Epithelial cell of prostate (primary cell): ENCODE measurements around the gene IRAK2.
"Not testable (repeated sequence)": the region's sequence is repeated elsewhere in the genome, so short reads cannot be mapped to it uniquely, and the experiment has no call there.

Experiments
- DNase-seq: peaks from one replicate; pipeline ENCODE4 v3.0.0-alpha.2; 2011; ENCODE audit warnings: low read depth, low spot score
- H3K27ac ChIP-seq: fragments of 450-650 bp; 2 replicates; pipeline ENCODE4 v1.5.1; 2017; ENCODE audit warnings: mild to moderate bottlenecking

Gene IRAK2, protein sequence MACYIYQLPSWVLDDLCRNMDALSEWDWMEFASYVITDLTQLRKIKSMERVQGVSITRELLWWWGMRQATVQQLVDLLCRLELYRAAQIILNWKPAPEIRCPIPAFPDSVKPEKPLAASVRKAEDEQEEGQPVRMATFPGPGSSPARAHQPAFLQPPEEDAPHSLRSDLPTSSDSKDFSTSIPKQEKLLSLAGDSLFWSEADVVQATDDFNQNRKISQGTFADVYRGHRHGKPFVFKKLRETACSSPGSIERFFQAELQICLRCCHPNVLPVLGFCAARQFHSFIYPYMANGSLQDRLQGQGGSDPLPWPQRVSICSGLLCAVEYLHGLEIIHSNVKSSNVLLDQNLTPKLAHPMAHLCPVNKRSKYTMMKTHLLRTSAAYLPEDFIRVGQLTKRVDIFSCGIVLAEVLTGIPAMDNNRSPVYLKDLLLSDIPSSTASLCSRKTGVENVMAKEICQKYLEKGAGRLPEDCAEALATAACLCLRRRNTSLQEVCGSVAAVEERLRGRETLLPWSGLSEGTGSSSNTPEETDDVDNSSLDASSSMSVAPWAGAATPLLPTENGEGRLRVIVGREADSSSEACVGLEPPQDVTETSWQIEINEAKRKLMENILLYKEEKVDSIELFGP

DNA sequence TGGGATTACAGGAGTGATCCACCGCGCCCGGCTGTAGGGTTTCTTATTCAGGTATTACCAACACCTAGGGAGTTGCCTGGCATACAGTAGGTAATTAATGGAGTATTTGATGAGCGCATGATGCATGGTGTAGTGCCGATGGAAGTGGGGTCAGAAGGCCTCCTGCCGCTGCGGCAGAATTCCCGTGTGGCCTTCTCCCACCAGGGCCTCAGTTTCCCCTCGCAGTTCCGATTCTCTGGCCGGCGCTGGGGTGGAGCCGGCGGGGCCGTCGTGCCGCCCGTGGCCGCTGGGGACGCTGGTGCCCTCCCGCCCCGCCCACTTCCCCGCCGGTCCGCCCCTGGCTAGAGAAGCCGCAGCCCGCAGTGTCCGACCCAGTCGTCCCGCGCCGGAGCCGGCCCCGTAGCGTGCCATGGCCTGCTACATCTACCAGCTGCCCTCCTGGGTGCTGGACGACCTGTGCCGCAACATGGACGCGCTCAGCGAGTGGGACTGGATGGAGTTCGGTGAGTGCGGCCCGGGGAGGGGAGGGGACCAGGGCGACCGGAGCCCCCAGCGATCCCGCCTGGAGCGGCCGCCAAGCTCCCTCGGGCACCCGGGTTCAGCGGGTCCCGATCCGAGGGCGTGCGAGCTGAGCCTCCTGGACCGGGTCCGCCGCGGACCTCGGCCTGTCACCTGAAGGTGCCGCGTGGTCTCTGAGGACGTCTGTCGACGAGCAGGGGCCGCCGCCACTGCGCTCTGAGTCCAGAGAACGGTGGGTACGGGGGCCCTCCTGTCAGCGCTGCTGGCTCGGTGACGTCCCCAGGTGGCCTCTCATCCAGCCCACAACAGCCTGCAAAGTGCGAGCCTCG, at the start of gene IRAK2:
Gene IRAK2 (plus strand): TSS at position 374 of the 848 bp plus-strand sequence. CDS start 36 bp downstream, at position 410.
- DNase-seq, result no peak
- H3K27ac ChIP-seq, result no peak within 1 kb of the TSS

DNA sequence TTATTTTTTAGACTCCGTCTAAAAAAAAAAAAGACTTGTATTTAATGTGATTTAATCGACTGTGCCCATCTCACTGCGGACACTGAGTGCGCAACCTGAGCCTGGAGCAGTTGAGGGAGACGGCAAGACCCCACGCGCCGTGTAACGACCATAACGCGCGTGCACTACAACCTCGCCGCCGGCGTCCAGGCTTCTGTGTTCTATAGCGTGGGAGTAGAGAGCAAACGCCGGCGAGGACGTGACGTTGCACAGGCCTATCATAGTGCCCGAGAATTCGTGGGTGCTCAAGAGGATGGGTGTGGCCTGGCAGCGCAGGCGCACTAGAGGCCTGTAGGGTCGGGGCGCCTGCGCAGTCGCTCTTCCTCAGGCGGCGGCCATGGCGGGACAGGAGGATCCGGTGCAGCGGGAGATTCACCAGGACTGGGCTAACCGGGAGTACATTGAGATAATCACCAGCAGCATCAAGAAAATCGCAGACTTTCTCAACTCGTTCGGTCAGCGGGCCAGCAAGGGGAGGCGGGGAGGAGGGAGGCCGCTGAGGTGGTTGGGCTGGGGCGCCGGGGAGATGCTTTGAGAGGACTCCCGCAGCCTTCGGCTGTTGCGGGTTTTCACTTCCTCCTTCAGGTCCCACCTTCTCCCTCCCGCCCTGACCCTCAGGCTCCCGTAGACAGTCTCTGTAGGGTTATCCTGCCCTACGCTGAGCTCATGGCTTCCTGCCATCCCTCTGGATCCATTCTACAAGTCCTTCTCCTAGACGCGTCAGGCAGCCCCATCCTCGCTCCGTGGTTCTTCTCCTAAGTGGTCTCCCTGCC, 49.2 kb upstream of the IRAK2 start, which contains the start of gene BRK1:
Gene BRK1 (plus strand): TSS at position 350 of the 812 bp plus-strand sequence. CDS start 27 bp downstream, at position 377.
- H3K27ac ChIP-seq, result peak within 1 kb of the TSS; percentile 58
- peak; percentile 72 for DNase-seq

DNA sequence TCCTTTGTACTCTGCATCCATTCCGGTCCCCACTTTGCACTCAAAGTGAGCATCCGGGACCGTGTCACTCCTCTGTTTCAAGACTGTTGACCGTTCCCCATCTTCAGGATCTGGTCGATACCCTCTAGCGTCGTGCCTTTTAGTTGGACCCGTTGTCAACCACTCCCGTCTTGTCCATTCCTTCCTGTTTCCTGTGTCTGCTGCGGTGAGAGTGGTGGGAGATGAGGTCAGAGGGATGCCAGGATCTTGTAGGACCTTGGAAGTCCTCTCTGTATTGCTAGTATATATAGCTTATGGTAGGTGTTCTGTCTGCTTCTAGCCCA, 48.6 kb upstream of the IRAK2 start:
- no peak for DNase-seq
- H3K27ac ChIP-seq, result peak overlapping the region; percentile 58

DNA sequence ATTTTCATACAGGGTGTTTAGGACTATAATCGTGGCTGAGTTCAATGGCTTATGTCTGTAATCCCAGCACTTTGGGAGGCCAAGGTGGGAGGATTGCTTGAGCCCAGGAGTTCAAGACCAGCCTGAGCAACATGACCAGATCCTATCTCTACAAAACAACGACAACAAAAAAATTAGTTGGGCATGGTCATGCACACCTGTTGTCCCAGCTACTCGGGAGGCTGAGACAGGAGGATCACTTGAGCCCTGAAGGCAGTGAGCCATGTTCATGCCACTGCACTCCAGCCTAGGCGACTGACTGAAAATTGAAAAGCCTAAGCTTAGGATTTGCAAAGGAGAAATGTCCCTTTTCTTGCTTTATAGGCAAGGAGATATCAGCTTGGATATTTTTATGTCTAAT, 47.8 kb upstream of the IRAK2 start:
- DNase-seq, result no peak
- no peak overlapping the region for H3K27ac ChIP-seq

DNA sequence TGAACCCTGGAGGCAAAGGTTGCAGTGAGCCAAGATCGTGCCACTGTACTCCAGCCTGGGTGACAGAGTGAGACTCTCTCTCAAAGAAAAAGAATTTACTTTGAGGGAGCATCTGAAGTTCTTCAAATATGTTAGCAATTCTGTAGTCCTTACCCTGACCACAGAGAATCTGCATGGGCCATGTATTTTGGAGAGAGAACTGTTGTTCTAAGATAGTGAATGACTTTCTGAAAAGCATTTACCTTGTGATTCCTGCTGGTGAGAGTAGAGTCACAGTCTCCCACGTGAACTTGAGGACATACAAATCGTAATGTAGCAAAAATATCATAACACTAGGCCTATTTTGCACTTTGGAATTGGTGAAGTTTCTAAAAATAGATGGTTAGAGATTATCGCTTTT, 45.3 kb upstream of the IRAK2 start:
- H3K27ac ChIP-seq, result no peak overlapping the region
- DNase-seq, result no peak

- no peak overlapping the region for H3K27ac ChIP-seq
- DNase-seq, result no peak
These were observed 43.7 kb upstream of the IRAK2 start for GRCh38 chr3:10121064-10121463.

GRCh38 chr3:10122724-10123123, 42.0 kb upstream of the IRAK2 start:
- no peak overlapping the region for H3K27ac ChIP-seq
- no peak for DNase-seq

GRCh38 chr3:10135872-10136271, 28.8 kb upstream of the IRAK2 start:
- not testable (repeated sequence) for H3K27ac ChIP-seq, DNase-seq

DNA sequence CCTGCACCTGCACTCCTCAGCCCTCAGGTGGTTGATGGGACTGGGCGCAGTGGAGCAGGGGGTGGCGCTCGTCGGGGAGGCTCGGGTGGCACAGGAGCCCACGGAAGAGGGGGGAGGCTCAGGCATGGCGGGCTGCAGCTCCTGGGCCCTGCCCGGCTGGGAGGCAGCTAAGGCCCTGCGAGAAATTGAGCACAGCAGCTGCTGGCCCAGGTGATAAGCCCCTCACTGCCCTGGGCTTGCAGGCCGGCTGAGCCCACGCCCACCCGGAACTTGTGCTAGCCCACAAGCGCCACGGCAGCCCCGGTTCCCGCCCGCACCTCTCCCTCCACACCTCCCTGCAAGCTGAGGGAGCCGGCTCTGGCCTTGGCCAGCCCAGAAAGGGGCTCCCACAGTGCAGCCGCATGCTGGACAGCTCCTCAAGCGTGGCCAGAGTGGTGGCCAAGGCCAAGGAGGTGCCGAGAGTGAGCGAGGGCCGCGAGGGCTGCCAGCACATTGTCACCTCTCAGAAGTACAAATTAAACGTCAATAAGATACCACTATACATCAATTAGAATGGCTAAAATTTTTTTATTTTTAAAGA, 28.2 kb upstream of the IRAK2 start:
- no peak for DNase-seq
- H3K27ac ChIP-seq, result no peak overlapping the region

GRCh38 chr3:10137178-10137577, 27.5 kb upstream of the IRAK2 start:
- no peak for DNase-seq
- no peak overlapping the region for H3K27ac ChIP-seq

DNA sequence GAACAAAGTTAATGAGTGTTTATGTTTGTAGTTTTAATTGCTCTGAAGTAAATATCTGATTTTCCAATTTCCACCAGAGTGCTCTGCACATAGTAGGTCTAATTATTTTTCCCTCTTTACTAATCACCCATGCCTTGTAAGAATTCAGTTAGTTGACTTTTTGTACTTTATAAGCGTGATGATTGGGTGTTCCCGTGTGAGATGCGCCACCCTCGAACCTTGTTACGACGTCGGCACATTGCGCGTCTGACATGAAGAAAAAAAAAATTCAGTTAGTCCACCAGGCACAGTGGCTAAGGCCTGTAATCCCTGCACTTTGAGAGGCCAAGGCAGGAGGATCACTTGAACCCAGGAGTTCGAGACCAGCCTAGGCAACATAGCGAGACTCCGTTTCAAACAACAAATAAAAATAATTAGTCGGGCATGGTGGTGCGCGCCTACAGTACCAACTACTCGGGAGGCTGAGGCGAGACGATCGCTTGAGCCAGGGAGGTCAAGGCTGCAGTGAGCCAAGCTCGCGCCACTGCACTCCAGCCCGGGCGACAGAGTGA, 23.6 kb upstream of the IRAK2 start:
- no peak for DNase-seq
- H3K27ac ChIP-seq, result peak overlapping the region; percentile 81

DNA sequence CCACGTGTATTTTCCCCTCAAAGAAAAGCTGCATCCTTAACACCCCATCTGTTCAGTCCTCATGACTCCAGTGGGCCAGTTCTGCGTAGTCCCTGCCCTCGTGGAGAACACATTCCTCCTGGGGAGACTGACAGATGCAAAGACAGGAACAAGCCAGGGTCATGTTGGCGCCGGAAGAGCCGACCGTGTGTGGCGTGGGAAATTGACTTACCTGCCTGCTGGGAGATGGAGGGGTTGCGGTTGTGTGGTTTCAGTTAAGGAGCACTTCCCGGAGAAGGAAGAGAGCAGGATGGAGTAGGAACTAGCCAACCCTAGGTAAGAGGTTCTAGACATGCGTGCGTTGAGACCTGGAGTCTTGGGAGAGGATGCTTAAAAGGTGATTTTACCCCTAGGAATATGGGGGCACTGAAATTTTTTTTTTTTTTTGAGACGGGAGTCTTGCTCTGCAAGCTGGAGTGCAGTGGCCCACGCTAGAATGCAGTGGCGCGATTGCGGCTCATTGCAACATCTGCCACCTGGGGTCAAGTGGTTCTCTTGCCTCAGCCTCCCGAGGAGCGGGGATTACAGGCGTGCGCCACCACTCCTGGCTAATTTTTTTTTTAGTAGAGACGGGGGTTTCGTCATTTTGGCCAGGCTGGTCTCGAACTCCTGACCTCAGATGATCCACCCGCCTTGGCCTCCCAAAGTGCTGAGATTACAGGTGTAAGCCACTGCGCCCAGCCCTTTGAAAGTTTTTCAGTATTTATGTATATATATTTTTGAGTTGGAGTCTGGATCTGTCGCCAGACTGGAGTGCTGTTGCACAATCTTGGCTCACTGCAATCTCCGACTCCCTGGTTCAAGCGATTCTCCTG, 21.8 kb upstream of the IRAK2 start:
- DNase-seq, result no peak
- peak overlapping the region; percentile 81 for H3K27ac ChIP-seq

- no peak for DNase-seq
These were observed 19.0 kb upstream of the IRAK2 start for GRCh38 chr3:10145685-10146084.

GRCh38 chr3:10149226-10149625, 15.5 kb upstream of the IRAK2 start:
- H3K27ac ChIP-seq, result no peak overlapping the region
- DNase-seq, result no peak

More at GRCh38 chr3:10145685-10146084, 19.0 kb upstream of the IRAK2 start:
- H3K27ac ChIP-seq, result no peak overlapping the region

DNA sequence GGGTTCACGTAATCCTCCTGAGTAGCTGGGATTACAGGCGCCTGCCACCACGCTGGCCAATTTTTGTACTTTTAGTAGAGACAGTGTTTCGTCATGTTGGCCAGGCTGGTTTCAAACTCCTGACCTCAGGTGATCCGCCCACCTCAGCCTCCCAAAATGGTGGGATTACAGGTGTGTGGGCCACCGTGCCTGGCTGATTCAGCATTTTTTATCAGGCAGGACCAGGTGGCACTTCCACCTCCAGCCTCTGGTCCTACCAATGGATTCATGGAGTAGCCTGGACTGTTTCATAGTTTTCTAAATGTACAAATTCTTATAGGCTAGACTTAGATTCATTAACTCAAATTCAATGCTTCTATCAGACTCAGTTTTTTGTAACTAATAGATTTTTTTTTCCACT, 13.7 kb upstream of the IRAK2 start:
- no peak for DNase-seq
- H3K27ac ChIP-seq, result no peak overlapping the region

DNA sequence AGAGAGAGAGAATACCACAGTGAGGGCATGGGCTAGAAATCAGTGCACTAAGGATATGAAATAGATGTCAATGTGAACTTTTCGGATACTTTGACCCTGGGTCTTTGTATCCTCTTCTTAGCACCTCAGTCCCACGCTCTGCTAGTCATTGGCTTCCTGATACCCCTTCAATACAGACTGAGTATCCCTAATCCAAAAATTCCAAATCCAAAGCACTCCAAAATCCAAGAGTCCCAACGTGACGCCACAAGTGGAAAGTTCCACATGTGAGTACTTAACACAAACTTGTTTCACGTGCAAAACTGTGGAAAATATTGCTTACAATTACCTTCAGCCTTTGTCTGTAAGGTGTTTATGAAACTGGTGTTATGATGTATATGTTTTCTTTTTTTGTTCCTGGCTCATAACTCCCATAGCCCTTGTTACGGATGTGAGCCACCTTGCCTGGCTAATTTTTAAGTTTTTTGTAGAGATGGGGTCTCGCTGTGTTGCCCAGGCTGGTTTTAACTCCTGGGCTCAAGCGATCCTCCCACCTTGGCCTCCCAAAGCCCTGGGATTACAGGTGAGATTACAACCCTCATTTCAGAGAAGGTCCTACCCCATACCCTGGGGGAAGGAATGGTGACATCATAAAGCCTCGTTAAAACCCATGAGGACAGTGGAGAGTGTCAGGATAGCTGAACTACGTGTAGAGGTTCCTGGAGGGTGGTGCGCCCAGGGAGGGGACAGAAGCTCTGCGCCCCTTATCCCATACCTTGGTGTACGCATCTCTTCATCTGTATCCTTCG, 10.2 kb upstream of the IRAK2 start:
- no peak overlapping the region for H3K27ac ChIP-seq
- DNase-seq, result no peak

GRCh38 chr3:10155123-10155472, 9.6 kb upstream of the IRAK2 start:
- H3K27ac ChIP-seq, result no peak overlapping the region
- no peak for DNase-seq

GRCh38 chr3:10155658-10156057, 9.1 kb upstream of the IRAK2 start:
- no peak overlapping the region for H3K27ac ChIP-seq
- DNase-seq, result no peak
